ENCODE data around the gene TMEM151A. TPM values are rescaled to one million over a fixed set of nuclear protein-coding genes. Genes with fewer than 3 reads are reported as not detected.

Gene TMEM151A
- total and polyA plus RNA-seq, 2 of the 4 experiments (the other 2 are of a cell fraction) = 0.03 TPM; not detected in 1

DNA sequence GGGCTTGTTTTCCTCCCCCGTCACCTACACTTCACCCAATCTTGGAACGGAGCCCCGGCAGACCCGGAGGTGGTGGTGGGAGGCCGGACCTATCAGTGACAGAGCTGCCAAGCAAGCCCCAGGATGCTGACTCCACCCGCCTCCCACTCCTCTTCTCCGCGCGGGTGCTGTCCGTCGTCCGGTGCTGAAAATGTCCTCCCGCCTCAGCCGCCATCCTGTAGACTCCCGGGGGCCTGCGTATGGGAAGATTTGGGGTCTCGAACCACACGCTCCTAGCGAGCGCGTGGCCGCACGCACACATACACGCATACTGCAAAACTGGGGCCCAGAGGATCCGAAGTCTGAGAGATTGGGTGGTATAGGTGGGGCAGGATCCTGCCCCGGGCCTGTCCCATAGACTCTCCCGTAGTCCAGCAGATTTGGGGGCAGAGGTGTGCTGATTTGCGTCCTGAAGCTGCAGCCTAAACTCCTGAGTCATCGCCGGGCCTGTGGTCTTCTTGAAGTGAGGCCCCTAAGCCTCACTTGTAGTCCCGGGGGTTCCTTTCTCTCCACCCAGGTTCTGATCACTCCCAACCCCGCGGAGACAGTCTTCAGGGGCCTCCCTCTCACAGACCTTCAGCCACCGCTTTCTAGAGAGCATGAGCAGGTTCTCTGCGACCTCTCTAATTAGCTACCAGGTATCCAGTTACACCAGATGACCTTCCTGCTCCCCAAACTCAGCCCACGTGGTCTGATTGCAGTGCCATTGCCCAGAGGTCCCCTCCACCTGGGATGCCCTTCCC lies 2.0 kb upstream of the TMEM151A start (continued):
- TF ChIP-seq MAZ (IDR thresholded peaks at IDR 0.05; ENCODE audit: borderline replicate concordance, low read depth, low read length) = peak; percentile 80; the same call in 1 of the 2 replicates
- TF ChIP-seq CEBPB (IDR thresholded peaks at IDR 0.05; ENCODE audit: low read depth, low read length) = no peak
- TF ChIP-seq POLR2A (IDR thresholded peaks at IDR 0.05; ENCODE audit: low read depth, low read length) = no peak

DNA sequence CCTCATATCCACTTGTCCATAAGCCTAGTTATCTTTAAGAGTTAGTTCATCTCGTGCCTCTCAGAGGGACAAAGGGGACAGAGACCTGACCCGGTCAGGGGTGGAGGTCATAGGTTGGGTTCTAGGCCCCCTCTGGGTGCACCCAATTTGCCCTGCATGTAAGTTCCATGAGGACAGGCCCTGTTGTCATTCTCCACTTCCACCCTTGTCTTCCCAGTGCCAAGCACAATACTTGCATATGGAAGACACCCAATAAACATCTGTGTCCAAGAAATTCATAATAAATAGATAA lies 1.4 kb upstream of the TMEM151A start:
- Histone ChIP-seq H2BK120ac (ENCODE audit: low read depth, low read length) (no peak overlapping the region), H3K36me3 (ENCODE audit: control insufficient read depth, insufficient read depth, low read length) (peaks cover 7% of the 10 kb centered on the region; the same call in 1 of the 2 replicates), H3K79me1 (ENCODE audit: low read depth in 1 of 2, low read length in 2 of 2) (peaks cover 15 to 33% of the 10 kb centered on the region in 2 experiments; a peak in 3 of 4 replicates), H4K5ac (ENCODE audit: low read depth, low read length) (no peak overlapping the region), H3K23ac (ENCODE audit: low read depth, low read length) (no peak overlapping the region), H2AK5ac (ENCODE audit: low read depth, low read length) (no peak overlapping the region), H3K9me3 (ENCODE audit: control insufficient read depth, insufficient read depth, low read length) (no peaks in the 10 kb centered on the region), H3K56ac (ENCODE audit: extremely low read depth, insufficient read depth, low read length) (no peak overlapping the region), H3K4me1 (ENCODE audit: control insufficient read depth, insufficient read depth, low read length) (peaks cover 11% of the 10 kb centered on the region), H3K18ac (ENCODE audit: low read depth, low read length) (no peak overlapping the region), H2BK5ac (ENCODE audit: low read depth, low read length, poor library complexity, severe bottlenecking) (no peak overlapping the region), H4K20me1 (ENCODE audit: insufficient read depth, low read length) (peaks cover 15% of the 10 kb centered on the region), H2AFZ (replicated peaks; ENCODE audit: low read length, poor library complexity) (no peak overlapping the region), H2AK9ac (replicated peaks; ENCODE audit: low read depth, low read length, poor library complexity) (no peak overlapping the region), H3K27ac (ENCODE audit: insufficient read depth, low read length) (no peak overlapping the region), H2BK20ac (ENCODE audit: low read depth, low read length) (no peak overlapping the region), H3K4ac (ENCODE audit: low read depth, low read length) (no peak overlapping the region), H3K9ac (ENCODE audit: low read depth, low read length) (no peak overlapping the region), H3K27me3 (ENCODE audit: control insufficient read depth, insufficient read depth, low read length) (peaks cover 31% of the 10 kb centered on the region), H3K14ac (replicated peaks; ENCODE audit: low read depth, low read length) (no peak overlapping the region; the same call in 1 of the 2 replicates), H3K4me2 (ENCODE audit: low read depth, low read length) (no peak overlapping the region), H4K8ac (ENCODE audit: low read depth in 2 of 2, low read length in 2 of 2) (no peak overlapping the region), H3K9me1 (ENCODE audit: insufficient read depth, low read length) (peaks cover 17% of the 10 kb centered on the region), H2BK15ac (ENCODE audit: low read depth, low read length) (no peak overlapping the region), H3K4me3 (ENCODE audit: insufficient read depth, low read depth, low read length) (no peak overlapping the region), H4K91ac (ENCODE audit: insufficient read depth, low read depth, low read length) (no peak overlapping the region)
- WGBS, 2 experiments (ENCODE audit: extremely low coverage in 2 of 2, insufficient read length in 1 of 2) = no CpG with 5 or more reads among the region's 2 CpGs
- TF ChIP-seq BHLHE40 (IDR thresholded peaks at IDR 0.05; ENCODE audit: low read depth, low read length) (no peak), CEBPB (IDR thresholded peaks at IDR 0.05; ENCODE audit: low read depth, low read length) (no peak), CHD1 (IDR thresholded peaks at IDR 0.05; ENCODE audit: low read depth, low read length) (no peak), RAD21 (IDR thresholded peaks at IDR 0.05; ENCODE audit: low read length) (no peak), MXI1 (IDR thresholded peaks at IDR 0.05; ENCODE audit: borderline replicate concordance, low read depth, low read length) (no peak), RCOR1 (IDR thresholded peaks at IDR 0.05; ENCODE audit: insufficient replicate concordance, low read length) (no peak)
- TF ChIP-seq, protein P1, sequence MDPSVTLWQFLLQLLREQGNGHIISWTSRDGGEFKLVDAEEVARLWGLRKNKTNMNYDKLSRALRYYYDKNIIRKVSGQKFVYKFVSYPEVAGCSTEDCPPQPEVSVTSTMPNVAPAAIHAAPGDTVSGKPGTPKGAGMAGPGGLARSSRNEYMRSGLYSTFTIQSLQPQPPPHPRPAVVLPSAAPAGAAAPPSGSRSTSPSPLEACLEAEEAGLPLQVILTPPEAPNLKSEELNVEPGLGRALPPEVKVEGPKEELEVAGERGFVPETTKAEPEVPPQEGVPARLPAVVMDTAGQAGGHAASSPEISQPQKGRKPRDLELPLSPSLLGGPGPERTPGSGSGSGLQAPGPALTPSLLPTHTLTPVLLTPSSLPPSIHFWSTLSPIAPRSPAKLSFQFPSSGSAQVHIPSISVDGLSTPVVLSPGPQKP (IDR thresholded peaks at IDR 0.05; ENCODE audit: borderline replicate concordance, low read depth, low read length) = no peak
- POLR2A ChIA-PET (ENCODE audit: unreplicated experiment) = no interaction called here
- intact Hi-C loops (cut with micrococcal nuclease) (no loop called here), dilution Hi-C loops (cut with HindIII; ENCODE audit: low sequenced_read_pairs, unreplicated experiment) (no loop called here), in situ Hi-C loops (cut with MboI; ENCODE audit: low sequenced_read_pairs) (no loop called here)
- BruUV-seq (replicated peaks) = no TSS peak
- DNase-seq = no peak
- CTCF ChIA-PET = no interaction called here
- ATAC-seq (ENCODE audit: low read depth) = no peak

All from IMR-90 (cell line).